HepG2 (cell line): ENCODE data around the gene PLVAP. TPM values are rescaled to one million over a fixed set of nuclear protein-coding genes. Genes with fewer than 3 reads are reported as not detected.
A peak's percentile ranks its signal among the peaks of the same experiment; 100 is the strongest.

Source experiments
- ATAC-seq: fragments of 200-7000 bp; cut with Tn5 transposase; 3 replicates; pipeline ENCODE4 v1.9.1; 2020; ENCODE audit warnings: mild to moderate bottlenecking, moderate library complexity
- BruUV-seq: library from RNA; stranded (reverse); fragments of 400-500 nt; replicated peaks from 2 replicates; lab custom pipeline; 2021; lab: Mats Ljungman, UMichigan
- CTCF ChIA-PET: fragments of 300-600 bp; formaldehyde crosslinking; extraction: SDS; loops from one replicate; lab custom pipeline; 2021; ENCODE audit warnings: low total read pairs, inconsistent platforms, low intra/inter-chr PET ratio; lab: Yijun Ruan, JAX
- POLR2A ChIA-PET: fragments of 350-600 bp; sonication (Branson Sonifier 250); formaldehyde crosslinking; loops from one replicate; lab custom pipeline; 2020; ENCODE audit warnings: antibody characterized with exemption, inconsistent platforms; lab: Yijun Ruan, JAX
- DNase-seq: peaks from one replicate; pipeline ENCODE4 v3.0.0-alpha.2; 2015; ENCODE audit warnings: low spot score
- FAIRE-seq: peaks from 3 replicates; lab custom pipeline; 2011; peaks lifted over from hg19 to GRCh38; lab: Jason Lieb, UNC
- H2AFZ ChIP-seq: one replicate; pipeline ENCODE4 v1.6.1; 2011; ENCODE audit warnings: low read length, inconsistent platforms
- H3K27ac ChIP-seq: fragments of 300-600 bp; 3 replicates; pipeline ENCODE4 v1.8.0; 2011; ENCODE audit warnings: mixed run types, mild to moderate bottlenecking, mixed read lengths, low read length, inconsistent platforms; ENCODE audit not compliant: insufficient read depth; ENCODE audit errors: extremely low read length
- H3K27me3 ChIP-seq, 2 experiments: fragments of 200-600 bp in 1 of 2; 2 replicates in 1 of 2; 3 replicates in 1 of 2; pipeline versions ENCODE4 v1.6.0 to v1.8.0; 2011; ENCODE audit warnings: low read length in 2 of 2, mild to moderate bottlenecking in 2 of 2, moderate library complexity in 2 of 2, inconsistent platforms in 1 of 2; ENCODE audit not compliant: insufficient read depth in 2 of 2, control insufficient read depth in 1 of 2
- H3K36me3 ChIP-seq, 2 experiments: fragments of 200-600 bp in 1 of 2; replicated peaks in 1 of 2; 2 replicates in 1 of 2; 3 replicates in 1 of 2; pipeline versions ENCODE4 v1.5.1 to v1.8.0; 2011; ENCODE audit warnings: low read length in 2 of 2, inconsistent platforms in 1 of 2; ENCODE audit not compliant: insufficient read depth in 2 of 2, control insufficient read depth in 1 of 2
- H3K4me1 ChIP-seq: 2 replicates; pipeline ENCODE4 v1.5.1; 2012; ENCODE audit warnings: low read length, inconsistent platforms; ENCODE audit not compliant: insufficient read depth
- H3K4me2 ChIP-seq: 2 replicates; pipeline ENCODE4 v1.6.0; 2011; ENCODE audit warnings: low read depth, low read length, inconsistent platforms
- H3K4me3 ChIP-seq, 3 experiments: fragments of 200-600 bp in 1 of 3; sonication (generic), shearing (Covaris generic) in 1 of 3; replicated peaks in 1 of 3; 2 replicates each; pipeline ENCODE4 v1.5.1; 2011 to 2016; ENCODE audit warnings: low read length in 3 of 3, inconsistent platforms in 2 of 3, low read depth in 2 of 3, mild to moderate bottlenecking in 2 of 3, control low read depth in 1 of 3, mixed read lengths in 1 of 3; ENCODE audit not compliant: insufficient read depth in 1 of 3
- H3K79me2 ChIP-seq: one replicate; pipeline ENCODE4 v1.6.1; 2011; ENCODE audit warnings: low read length, inconsistent platforms; ENCODE audit not compliant: insufficient read depth
- H3K9ac ChIP-seq: 2 replicates; pipeline ENCODE4 v1.6.0; 2011; ENCODE audit warnings: mild to moderate bottlenecking, low read depth, low read length, inconsistent platforms; ENCODE audit not compliant: insufficient read depth
- H3K9me3 ChIP-seq: 2 replicates; pipeline ENCODE4 v1.5.1; 2012; ENCODE audit warnings: mild to moderate bottlenecking, low read length
- H4K20me1 ChIP-seq: 2 replicates; pipeline ENCODE4 v1.6.0; 2011; ENCODE audit warnings: inconsistent platforms, mild to moderate bottlenecking, low read length, moderate library complexity; ENCODE audit not compliant: insufficient read depth
- ATF7 ChIP-seq, 2 experiments: fragments of 450-650 bp in 1 of 2; sonication (generic) in 1 of 2; formaldehyde crosslinking in 1 of 2; IDR thresholded peaks; 2 replicates each; pipeline versions ENCODE4 v1.4.0 to v1.6.1; 2016 to 2020; ENCODE audit warnings: antibody characterized with exemption in 1 of 2, mild to moderate bottlenecking in 1 of 2, missing genetic modification reagents in 1 of 2
- CREB1 ChIP-seq, 2 experiments: fragments of 450-650 bp in 1 of 2; IDR thresholded peaks; 2 replicates each; pipeline ENCODE4 v1.6.1; 2016 to 2017; ENCODE audit warnings: control low read depth in 1 of 2, mild to moderate bottlenecking in 1 of 2, missing compliant biosample characterization in 1 of 2, missing genetic modification characterization in 1 of 2
- FLYWCH1 ChIP-seq: sonication (generic); formaldehyde crosslinking; IDR thresholded peaks from 2 replicates; pipeline ENCODE4 v1.8.1; 2023; ENCODE audit warnings: mild to moderate bottlenecking, missing genetic modification reagents
- FOXC1 ChIP-seq: sonication (generic); formaldehyde crosslinking; IDR thresholded peaks from 2 replicates; pipeline ENCODE4 v1.8.0; 2022; ENCODE audit warnings: mild to moderate bottlenecking, missing genetic modification reagents, borderline replicate concordance
- KLF12 ChIP-seq: sonication (generic); formaldehyde crosslinking; IDR thresholded peaks from 2 replicates; pipeline ENCODE4 v1.4.0; 2020; ENCODE audit warnings: missing genetic modification reagents, borderline replicate concordance
- MATR3 ChIP-seq: sonication (generic); formaldehyde crosslinking; IDR thresholded peaks from 2 replicates; pipeline ENCODE4 v1.4.0; 2020; ENCODE audit warnings: missing genetic modification reagents
- MXD3 ChIP-seq: IDR thresholded peaks from 2 replicates; pipeline ENCODE4 v1.6.1; 2016; ENCODE audit warnings: mild to moderate bottlenecking, missing biosample characterization, missing genetic modification reagents
- MXI1 ChIP-seq: IDR thresholded peaks from 3 replicates; pipeline ENCODE4 v1.6.1; 2012; ENCODE audit warnings: low read depth, low read length, inconsistent platforms, borderline replicate concordance
- SMYD3 ChIP-seq: sonication (generic); formaldehyde crosslinking; IDR thresholded peaks from 2 replicates; pipeline ENCODE4 v1.8.1; 2023; ENCODE audit warnings: mild to moderate bottlenecking, missing genetic modification reagents
- SNAI1 ChIP-seq: sonication (generic); formaldehyde crosslinking; IDR thresholded peaks from 2 replicates; pipeline ENCODE4 v1.5.0; 2020; ENCODE audit warnings: mild to moderate bottlenecking, missing genetic modification reagents, borderline replicate concordance
- SRSF4 ChIP-seq: fragments of 200-400 bp; formaldehyde crosslinking; IDR thresholded peaks from one replicate; pipeline ENCODE4 v1.6.1; 2018; ENCODE audit warnings: mild to moderate bottlenecking, low read depth, low read length, moderate library complexity; ENCODE audit not compliant: poor library complexity, severe bottlenecking
- ZBTB21 ChIP-seq: sonication (generic); formaldehyde crosslinking; IDR thresholded peaks from 2 replicates; pipeline ENCODE4 v1.4.0; 2020; ENCODE audit warnings: missing genetic modification reagents
- ZHX2 ChIP-seq, 2 experiments: sonication (generic) in 1 of 2; formaldehyde crosslinking in 1 of 2; IDR thresholded peaks; 2 replicates each; pipeline versions ENCODE4 v1.6.1 to v1.9.0; 2014 to 2022; ENCODE audit warnings: antibody characterized with exemption in 1 of 2, borderline replicate concordance in 1 of 2, inconsistent platforms in 1 of 2, low read depth in 1 of 2, missing genetic modification reagents in 1 of 2
- ZNF136 ChIP-seq: sonication (generic); formaldehyde crosslinking; IDR thresholded peaks from 2 replicates; pipeline ENCODE4 v1.8.1; 2022; ENCODE audit warnings: low read depth, mild to moderate bottlenecking, moderate library complexity, missing genetic modification reagents
- ZNF253 ChIP-seq: sonication (generic); formaldehyde crosslinking; IDR thresholded peaks from 2 replicates; pipeline ENCODE4 v1.8.0; 2022; ENCODE audit warnings: mild to moderate bottlenecking, missing genetic modification reagents, borderline replicate concordance
- ZNF292 ChIP-seq: sonication (generic); formaldehyde crosslinking; IDR thresholded peaks from 2 replicates; pipeline ENCODE4 v1.8.1; 2022; ENCODE audit warnings: mild to moderate bottlenecking, low read depth, missing genetic modification reagents, borderline replicate concordance
- ZNF572 ChIP-seq: sonication (generic); formaldehyde crosslinking; IDR thresholded peaks from 2 replicates; pipeline ENCODE4 v1.5.1; 2020; ENCODE audit warnings: mild to moderate bottlenecking, missing genetic modification reagents
- ZNF883 ChIP-seq: sonication (generic); formaldehyde crosslinking; IDR thresholded peaks from 2 replicates; pipeline ENCODE4 v1.5.1; 2020; ENCODE audit warnings: mild to moderate bottlenecking, missing genetic modification reagents; ENCODE audit errors: not compliant biosample characterization
- WGBS: methylation state at CpG from one replicate; pipeline ENCODE4 v1.1.6; 2017; ENCODE audit warnings: low lambda C conversion rate; 5-methylcytosine and 5-hydroxymethylcytosine counted together
- in situ Hi-C: cut with HindIII; loops from 2 replicates; pipeline ENCODE4 v1.10.0; 2017; ENCODE audit warnings: low pct_unique_long_range_greater_than_20kb; ENCODE audit not compliant: extremely low pct_ligation_motif_present
- intact Hi-C: fragments of 100-400 bp; cut with micrococcal nuclease; formaldehyde crosslinking; loops from one replicate; pipeline ENCODE4 v1.10.0; 2022; ENCODE audit not compliant: unreplicated experiment
- polyA plus RNA-seq, 8 experiments: library from polyadenylated mRNA; depleted of rRNA in 3 of 8; stranded (reverse) in 7 of 8; unstranded in 1 of 8; fragments of >200 nt; fragmentation: Illumina TruSeq in 4 of 8; extraction: Trizol in 4 of 8; gene quantifications; 2 replicates each; pipeline versions ENCODE4 v1.2.1 to v1.2.3, GENCODE V29; 2011 to 2016; ENCODE audit warnings: low read depth in 4 of 8, missing spikeins in 1 of 8, mixed read lengths in 1 of 8; ENCODE audit not compliant: insufficient read depth in 1 of 8
- total RNA-seq, 5 experiments: library from RNA; depleted of rRNA; stranded (reverse); fragments of >200 nt; fragmentation: Illumina TruSeq; extraction: Trizol; gene quantifications; 2 replicates each; pipeline ENCODE4 v1.2.3, GENCODE V29; 2016; ENCODE audit warnings: low read depth in 1 of 5

PLVAP gene
- total and polyA plus RNA-seq, 2 of the 13 experiments (the other 11 are each of a cell fraction or from before 2014, with no cell fraction given), result 0.26 TPM; not detected in 1

GRCh38 chr19:17351815-17352435 is 25.2 kb downstream of the PLVAP start:
- no TSS peak for BruUV-seq
- Histone ChIP-seq H3K9me3 (no peaks in the 10 kb centered on the region), H4K20me1 (no peaks in the 10 kb centered on the region), H3K4me2 (no peak overlapping the region), H3K27me3 (peaks cover 1 to 28% of the 10 kb centered on the region in 2 experiments; a peak in 3 of 5 replicates), H3K79me2 (no peaks in the 10 kb centered on the region), H3K27ac (no peak overlapping the region), H3K36me3 (no peaks in the 10 kb centered on the region), H3K9ac (no peak overlapping the region), H3K4me3 (no peak overlapping the region), H2AFZ (no peak overlapping the region), H3K4me1 (peaks cover 19% of the 10 kb centered on the region; the same call in 1 of the 2 replicates)
- intact Hi-C loops, result no loop called here
- in situ Hi-C loops, result no loop called here
- 56% methylated on average over 41 of the region's 45 CpGs for WGBS
- no peak for FAIRE-seq
- ChIA-PET POLR2A (no interaction called here), CTCF (no interaction called here)
- no peak for ATAC-seq
- DNase-seq, result no peak
- TF ChIP-seq ZNF136 (no peak), KLF12 (CRISPR knock-in tag) (no peak), SRSF4 (no peak), SMYD3 (CRISPR knock-in tag) (no peak), ZNF292 (CRISPR knock-in tag) (no peak), ZBTB21 (CRISPR knock-in tag) (peak; percentile 98), SNAI1 (CRISPR knock-in tag) (no peak), MXI1 (no peak), FOXC1 (CRISPR knock-in tag) (no peak), ZNF253 (CRISPR knock-in tag) (no peak), ZNF883 (CRISPR knock-in tag) (no peak), MATR3 (CRISPR knock-in tag) (no peak), ZHX2 (IDR thresholded peaks at IDR 0.05; ENCODE audit: low read depth) (peak; percentile 85; the same call in 1 of the 2 replicates), ZHX2 (CRISPR knock-in tag; IDR thresholded peaks at IDR 0.05; ENCODE audit: borderline replicate concordance) (no peak), ZNF572 (CRISPR knock-in tag) (no peak), MXD3 (CRISPR knock-in tag) (no peak), ATF7 (IDR thresholded peaks at IDR 0.05) (peak; percentile 98), ATF7 (CRISPR knock-in tag; IDR thresholded peaks at IDR 0.05) (no peak), CREB1 (IDR thresholded peaks at IDR 0.05) (peak; percentile 99), CREB1 (CRISPR knock-in tag; IDR thresholded peaks at IDR 0.05) (0 out of 2 replicates have a peak, but pooled peaks have one; percentile 24), FLYWCH1 (CRISPR knock-in tag) (no peak)
